GM19043 (cell line): ENCODE results near the gene MPPE1.
"Not testable (repeated sequence)": the region's sequence is repeated elsewhere in the genome, so short reads cannot be mapped to it uniquely, and the experiment has no call there.

Experiments
- ATAC-seq: cut with Tn5 transposase; IDR thresholded peaks from one replicate; pipeline ENCODE4 v1.9.1; 2021; ENCODE audit warnings: low read depth; ENCODE audit not compliant: unreplicated experiment

Gene MPPE1

GRCh38 chr18:11860594-11861450, 47.3 kb downstream of the MPPE1 start:
- ATAC-seq: no peak

GRCh38 chr18:11859903-11860407, 48.2 kb downstream of the MPPE1 start:
- ATAC-seq: no peak

GRCh38 chr18:11859282-11859830, 48.8 kb downstream of the MPPE1 start:
- no peak for ATAC-seq

GRCh38 chr18:11857177-11857887, 50.8 kb downstream of the MPPE1 start:
- no peak for ATAC-seq

- not testable (repeated sequence) for ATAC-seq
These were observed 53.6 kb downstream of the MPPE1 start for GRCh38 chr18:11854554-11854953.

- no peak for ATAC-seq
These were observed 56.2 kb downstream of the MPPE1 start for GRCh38 chr18:11851806-11852337.

GRCh38 chr18:11851146-11851805, 56.8 kb downstream of the MPPE1 start, which contains the start of gene CHMP1B:
Gene CHMP1B (plus strand): TSS chr18:11851413. CDS start chr18:11851512, 99 bp downstream.
- ATAC-seq: peak; percentile 98

- ATAC-seq: peak; percentile 23
These were observed 57.3 kb downstream of the MPPE1 start for GRCh38 chr18:11850821-11851145.

- no peak for ATAC-seq
These were observed 58.1 kb downstream of the MPPE1 start for GRCh38 chr18:11849841-11850634.

- no peak for ATAC-seq
These were observed 58.8 kb downstream of the MPPE1 start for GRCh38 chr18:11849279-11849678.

- ATAC-seq: no peak
These were observed 60.3 kb downstream of the MPPE1 start for GRCh38 chr18:11847811-11848210.

- no peak for ATAC-seq
These were observed 62.5 kb downstream of the MPPE1 start for GRCh38 chr18:11845654-11846053.

GRCh38 chr18:11844436-11844835, 63.7 kb downstream of the MPPE1 start:
- no peak for ATAC-seq

GRCh38 chr18:11842562-11842961, 65.6 kb downstream of the MPPE1 start:
- ATAC-seq: no peak

- no peak for ATAC-seq
These were observed 67.6 kb downstream of the MPPE1 start for GRCh38 chr18:11840493-11840892.

- ATAC-seq: no peak
These were observed 68.6 kb downstream of the MPPE1 start for GRCh38 chr18:11839556-11839955.

GRCh38 chr18:11834772-11835171, 73.3 kb downstream of the MPPE1 start:
- ATAC-seq: no peak
